ENCODE measurements around the gene MBD2.

Gene MBD2

GRCh38 chr18:54117853-54118773 is 106.4 kb downstream of the MBD2 start:
- CTCF ChIA-PET = interaction anchor here (0.6 to 2.3 kb wide), 10 partner anchors 9 to 551 kb away, joined by 3 to 57 read pairs (median 10); no protein-coding TSS in a partner anchor
- no peaks in the 10 kb centered on the region for H3K4me1 ChIP-seq (ENCODE audit: control insufficient read depth, insufficient read depth, low read length)
- H3K36me3 ChIP-seq (ENCODE audit: control insufficient read depth in 2 of 2, insufficient read depth in 1 of 2, low read length in 2 of 2) = no peaks in the 10 kb centered on the region
- H3K27ac ChIP-seq (ENCODE audit: extremely low read depth, low read depth, low read length) = no peak overlapping the region
- no peak for TF ChIP-seq ZXDB (tag by site-specific recombination; IDR thresholded peaks at IDR 0.05)
- no peak for TF ChIP-seq ZFP41 (tag by site-specific recombination; IDR thresholded peaks at IDR 0.05; ENCODE audit: borderline replicate concordance)
- no peaks in the 10 kb centered on the region for H3K9me3 ChIP-seq (ENCODE audit: control insufficient read depth, insufficient read depth, low read depth, low read length)
- H3K4me3 ChIP-seq (ENCODE audit: low read depth, low read length) = no peak overlapping the region
- POLR2A ChIA-PET = no interaction called here

GRCh38 chr18:54116541-54117257 is 107.8 kb downstream of the MBD2 start:
- no peaks in the 10 kb centered on the region for H3K4me1 ChIP-seq (ENCODE audit: control insufficient read depth, insufficient read depth, low read length)
- CTCF ChIA-PET = interaction anchor here (0.5 to 1.8 kb wide), 9 partner anchors 8 to 547 kb away, joined by 3 to 12 read pairs (median 3); no protein-coding TSS in a partner anchor
- H3K36me3 ChIP-seq (ENCODE audit: control insufficient read depth in 2 of 2, insufficient read depth in 1 of 2, low read length in 2 of 2) = no peaks in the 10 kb centered on the region
- POLR2A ChIA-PET = no interaction called here
- H3K9me3 ChIP-seq (ENCODE audit: control insufficient read depth, insufficient read depth, low read depth, low read length) = no peaks in the 10 kb centered on the region
- H3K27ac ChIP-seq (ENCODE audit: extremely low read depth, low read depth, low read length) = no peak overlapping the region
- TF ChIP-seq IKZF3 (tag by site-specific recombination; IDR thresholded peaks at IDR 0.05) (no peak), ZNF366 (tag by site-specific recombination; conservative IDR thresholded peaks at IDR 0.05) (no peak), ZNF670 (tag by site-specific recombination; IDR thresholded peaks at IDR 0.05; ENCODE audit: low read depth) (no peak), ZNF473 (tag by site-specific recombination; IDR thresholded peaks at IDR 0.05) (no peak), SCRT1 (tag by site-specific recombination; IDR thresholded peaks at IDR 0.05; ENCODE audit: borderline replicate concordance) (no peak), ZNF157 (tag by site-specific recombination; IDR thresholded peaks at IDR 0.05) (no peak), GFI1B (tag by site-specific recombination; IDR thresholded peaks at IDR 0.05) (no peak), ZNF792 (tag by site-specific recombination; IDR thresholded peaks at IDR 0.05) (no peak), ZNF341 (tag by site-specific recombination; IDR thresholded peaks at IDR 0.05; ENCODE audit: low read depth) (no peak)
- H3K4me3 ChIP-seq (ENCODE audit: low read depth, low read length) = no peak overlapping the region

- Histone ChIP-seq H3K36me3 (ENCODE audit: control insufficient read depth in 2 of 2, insufficient read depth in 1 of 2, low read length in 2 of 2) (no peaks in the 10 kb centered on the region), H3K27ac (ENCODE audit: extremely low read depth, low read depth, low read length) (no peak overlapping the region), H3K9me3 (ENCODE audit: control insufficient read depth, insufficient read depth, low read depth, low read length) (no peaks in the 10 kb centered on the region), H3K4me1 (ENCODE audit: control insufficient read depth, insufficient read depth, low read length) (no peaks in the 10 kb centered on the region), H3K4me3 (ENCODE audit: low read depth, low read length) (no peak overlapping the region)
- POLR2A ChIA-PET = no interaction called here
- TF ChIP-seq ZBTB48 (tag by site-specific recombination; IDR thresholded peaks at IDR 0.05) (no peak), ZNF121 (tag by site-specific recombination; IDR thresholded peaks at IDR 0.05) (no peak), SALL2 (tag by site-specific recombination; IDR thresholded peaks at IDR 0.05; ENCODE audit: borderline replicate concordance) (no peak), ZFP3 (tag by site-specific recombination; IDR thresholded peaks at IDR 0.05; ENCODE audit: low read depth) (no peak), ZNF664 (tag by site-specific recombination; IDR thresholded peaks at IDR 0.05) (no peak), SP7 (tag by site-specific recombination; IDR thresholded peaks at IDR 0.05) (no peak), ZNF266 (tag by site-specific recombination; IDR thresholded peaks at IDR 0.05; ENCODE audit: low read depth) (no peak), ZNF366 (tag by site-specific recombination; conservative IDR thresholded peaks at IDR 0.05) (no peak), PRDM10 (tag by site-specific recombination; IDR thresholded peaks at IDR 0.05) (no peak), ZNF19 (tag by site-specific recombination; IDR thresholded peaks at IDR 0.05; ENCODE audit: low read depth) (no peak), ZBTB26 (tag by site-specific recombination; optimal IDR thresholded peaks at IDR 0.05) (no peak), SP3 (tag by site-specific recombination; IDR thresholded peaks at IDR 0.05) (no peak), MYNN (tag by site-specific recombination; IDR thresholded peaks at IDR 0.05; ENCODE audit: borderline replicate concordance) (no peak), ZNF155 (tag by site-specific recombination; IDR thresholded peaks at IDR 0.05) (no peak)
- CTCF ChIA-PET = interaction anchor here (3.2 kb wide), 1 partner anchor 16 kb away, joined by 14 read pairs; no protein-coding TSS in a partner anchor
Measured at GRCh38 chr18:54112356-54112755, 112.1 kb downstream of the MBD2 start.

All from HEK293 (cell line).